CD14-positive monocyte (primary cell): Measurements from ENCODE around the gene DLGAP4. TPM values are rescaled to one million over a fixed set of nuclear protein-coding genes. Genes with fewer than 3 reads are reported as not detected.

Source experiments
- DNase-seq, 3 donors: peaks; one replicate each; pipeline ENCODE4 v3.0.0-alpha.2; 2011 to 2022
- H2AFZ ChIP-seq: 2 replicates; pipeline ENCODE4 v1.6.0; 2012; ENCODE audit warnings: mild to moderate bottlenecking, low read depth, low read length, inconsistent platforms; ENCODE audit not compliant: insufficient read depth, poor library complexity, severe bottlenecking
- H3K27ac ChIP-seq, 2 donors: 1 replicate in 1 of 2; 2 replicates in 1 of 2; pipeline ENCODE4 v1.5.1; 2012 to 2013; ENCODE audit warnings: low read length in 2 of 2, control low read depth in 1 of 2, inconsistent platforms in 1 of 2, low read depth in 1 of 2, mild to moderate bottlenecking in 1 of 2
- H3K27me3 ChIP-seq, 2 donors: one replicate each; pipeline versions ENCODE4 v1.6.0 to v1.6.1; 2011 to 2013; ENCODE audit warnings: low read length in 2 of 2; ENCODE audit not compliant: control insufficient read depth in 2 of 2, insufficient read depth in 2 of 2
- H3K36me3 ChIP-seq, 2 donors: replicated peaks in 1 of 2; 1 replicate in 1 of 2; 2 replicates in 1 of 2; pipeline versions ENCODE4 v1.5.1 to v1.6.1; 2012 to 2013; ENCODE audit warnings: low read length in 2 of 2, control low read depth in 1 of 2, inconsistent platforms in 1 of 2, mild to moderate bottlenecking in 1 of 2; ENCODE audit not compliant: insufficient read depth in 2 of 2, control insufficient read depth in 1 of 2
- H3K4me1 ChIP-seq, 2 donors: 1 replicate in 1 of 2; 2 replicates in 1 of 2; pipeline versions ENCODE4 v1.5.1 to v1.6.1; 2012 to 2013; ENCODE audit warnings: low read length in 2 of 2, control low read depth in 1 of 2, inconsistent platforms in 1 of 2, mild to moderate bottlenecking in 1 of 2, moderate library complexity in 1 of 2; ENCODE audit not compliant: insufficient read depth in 2 of 2, control insufficient read depth in 1 of 2
- H3K4me2 ChIP-seq: replicated peaks from 2 replicates; pipeline ENCODE3; 2012; ENCODE audit warnings: low read length, moderate library complexity, mild to moderate bottlenecking; ENCODE audit not compliant: poor library complexity, severe bottlenecking; ENCODE audit errors: extremely low read depth
- H3K4me3 ChIP-seq, 3 experiments: fragments of 200-600 bp in 1 of 3; sonication (generic) in 1 of 3; replicated peaks in 1 of 3; 1 replicate in 2 of 3; 2 replicates in 1 of 3; pipeline ENCODE4 v1.5.1; 2011 to 2013; ENCODE audit warnings: low read length in 3 of 3, mild to moderate bottlenecking in 3 of 3, control low read depth in 2 of 3, low read depth in 2 of 3, inconsistent platforms in 1 of 3, moderate library complexity in 1 of 3
- H3K79me2 ChIP-seq: 2 replicates; pipeline ENCODE4 v1.6.0; 2012; ENCODE audit warnings: mild to moderate bottlenecking, control low read depth, inconsistent platforms, low read length, moderate library complexity; ENCODE audit not compliant: insufficient read depth
- H3K9ac ChIP-seq: 2 replicates; pipeline ENCODE4 v1.6.0; 2017; ENCODE audit warnings: low read length, mild to moderate bottlenecking; ENCODE audit not compliant: insufficient read depth, poor library complexity, severe bottlenecking
- H3K9me3 ChIP-seq, 2 donors: replicated peaks in 1 of 2; 1 replicate in 1 of 2; 2 replicates in 1 of 2; pipeline versions ENCODE4 v1.5.1 to v1.6.1; 2012 to 2013; ENCODE audit warnings: low read length in 2 of 2, control low read depth in 1 of 2; ENCODE audit not compliant: control insufficient read depth in 1 of 2, insufficient read depth in 1 of 2
- H4K20me1 ChIP-seq: 2 replicates; pipeline ENCODE4 v1.6.0; 2012; ENCODE audit warnings: mild to moderate bottlenecking, low read length, control low read depth, moderate library complexity; ENCODE audit not compliant: insufficient read depth
- H3K27ac Mint-ChIP-seq, 7 donors: one replicate each; pipeline ENCODE4 v1.8.0; 2020; ENCODE audit warnings: mild to moderate bottlenecking in 7 of 7, mixed read lengths in 7 of 7, moderate library complexity in 6 of 7, inconsistent platforms in 2 of 7
- H3K27me3 Mint-ChIP-seq, 3 donors: one replicate each; pipeline ENCODE4 v1.8.0; 2021 to 2022; ENCODE audit warnings: low read depth in 3 of 3, mild to moderate bottlenecking in 3 of 3, mixed read lengths in 3 of 3, moderate library complexity in 3 of 3, inconsistent platforms in 1 of 3
- H3K36me3 Mint-ChIP-seq, 2 donors: one replicate each; pipeline ENCODE4 v1.8.0; 2020; ENCODE audit warnings: mixed read lengths in 2 of 2, inconsistent platforms in 1 of 2, mild to moderate bottlenecking in 1 of 2
- H3K4me1 Mint-ChIP-seq: one replicate; pipeline ENCODE4 v1.8.0; 2020; ENCODE audit warnings: mild to moderate bottlenecking, mixed read lengths
- H3K4me3 Mint-ChIP-seq, 2 donors: one replicate each; pipeline ENCODE4 v1.8.0; 2020; ENCODE audit warnings: mild to moderate bottlenecking in 2 of 2, mixed read lengths in 2 of 2, moderate library complexity in 1 of 2
- H3K9me3 Mint-ChIP-seq, 7 donors: one replicate each; pipeline ENCODE4 v1.8.0; 2020 to 2022; ENCODE audit warnings: mixed read lengths in 7 of 7, mild to moderate bottlenecking in 6 of 7, moderate library complexity in 6 of 7, inconsistent platforms in 2 of 7
- CTCF ChIP-seq: fragments of 200-600 bp; IDR thresholded peaks from one replicate; pipeline ENCODE4 v1.8.0; 2022; ENCODE audit warnings: antibody characterized with exemption, mild to moderate bottlenecking
- WGBS: methylation state at CpG from one replicate; pipeline ENCODE4 v1.1.5; 2013; ENCODE audit warnings: missing lambda C conversion rate; ENCODE audit not compliant: insufficient coverage; 5-methylcytosine and 5-hydroxymethylcytosine counted together
- intact Hi-C, 2 donors: fragments of 100-400 bp; cut with micrococcal nuclease; formaldehyde crosslinking; loops; one replicate each; pipeline versions ENCODE4 v1.15.0 to v1.15.1; 2023
- polyA plus RNA-seq, 3 donors: library from polyadenylated mRNA; depleted of rRNA in 1 of 3; unstranded in 2 of 3; stranded (reverse) in 1 of 3; fragments of 300-500 nt in 2 of 3; fragments of >200 nt in 1 of 3; fragmentation: Illumina TruSeq in 2 of 3; gene quantifications; 1 replicate in 2 of 3; 2 replicates in 1 of 3; pipeline ENCODE4 v1.2.3, GENCODE V29; 2012 to 2021

DLGAP4 gene
- polyA plus RNA-seq, 3 donors, result 9.9 to 52.7 (median 17.6) TPM

GRCh38 chr20:36279362-36279761 lies 26.8 kb upstream of the DLGAP4 start:
- no peak for TF ChIP-seq CTCF

DNA sequence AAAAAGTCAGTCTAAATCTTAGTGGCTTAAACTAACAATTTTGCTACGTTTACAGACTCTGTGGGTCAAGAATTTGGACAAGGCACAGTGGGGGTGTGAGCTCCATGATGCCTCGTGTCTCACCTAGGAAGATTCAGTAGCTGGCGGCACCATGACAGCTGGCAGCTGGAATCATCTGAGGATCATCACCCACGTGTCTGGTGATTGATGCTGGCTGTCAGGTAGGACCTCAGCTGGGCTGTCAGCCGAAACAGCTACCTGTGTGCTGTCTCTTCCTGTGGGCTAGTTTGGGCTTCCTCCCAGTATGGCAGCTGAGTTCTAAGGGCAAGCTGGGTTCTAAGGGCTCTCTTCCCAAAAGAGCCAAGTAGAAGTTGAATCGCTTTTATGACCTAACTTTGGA lies 26.4 kb upstream of the DLGAP4 start:
- Histone ChIP-seq H3K4me1 (no peaks in the 10 kb centered on the region), H3K4me2 (no peak overlapping the region), H3K4me3 (no peak overlapping the region), H3K36me3 (no peaks in the 10 kb centered on the region), H3K9ac (no peak overlapping the region), H3K79me2 (no peaks in the 10 kb centered on the region), H3K9me3 (no peaks in the 10 kb centered on the region), H3K27me3 (no peaks in the 10 kb centered on the region), H3K27ac (no peak overlapping the region), H2AFZ (no peak overlapping the region), H4K20me1 (no peaks in the 10 kb centered on the region)
- H3K27me3 Mint-ChIP-seq, result peaks cover 8 to 18% (median 16%) of the 10 kb centered on the region in 3 donors
- no peaks in the 10 kb centered on the region for H3K4me1 Mint-ChIP-seq
- peaks cover 0 to 3% (median 0%) of the 10 kb centered on the region in 7 donors for H3K9me3 Mint-ChIP-seq
- no peak for DNase-seq
- no peak for TF ChIP-seq CTCF
- WGBS, result 85% methylated on average over 5 of the region's 6 CpGs
- intact Hi-C loops, result no loop called here
- H3K4me3 Mint-ChIP-seq, result no peak overlapping the region
- no peak overlapping the region for H3K27ac Mint-ChIP-seq
- no peaks in the 10 kb centered on the region for H3K36me3 Mint-ChIP-seq

More at GRCh38 chr20:36279362-36279761, 26.8 kb upstream of the DLGAP4 start:
- no peak overlapping the region for H3K27ac Mint-ChIP-seq
- no peak overlapping the region for H3K9ac ChIP-seq
- no peaks in the 10 kb centered on the region for H3K36me3 ChIP-seq
- whole genome bisulfite sequencing, result 83% methylated on average over 4 of the region's 5 CpGs
- H3K79me2 ChIP-seq, result no peaks in the 10 kb centered on the region
- no peak overlapping the region for H3K4me3 Mint-ChIP-seq
- peaks cover 0 to 3% (median 0%) of the 10 kb centered on the region in 7 donors for H3K9me3 Mint-ChIP-seq
- no peak overlapping the region for H3K27ac ChIP-seq
- no peaks in the 10 kb centered on the region for H4K20me1 ChIP-seq
- H3K4me3 ChIP-seq, result no peak overlapping the region
- H3K4me2 ChIP-seq, result no peak overlapping the region
- H3K27me3 Mint-ChIP-seq, result peaks cover 8 to 19% (median 17%) of the 10 kb centered on the region in 3 donors
- H3K36me3 Mint-ChIP-seq, result no peaks in the 10 kb centered on the region
- DNase-seq, result no peak
- no peak overlapping the region for H2AFZ ChIP-seq
- no peaks in the 10 kb centered on the region for H3K27me3 ChIP-seq
- H3K4me1 ChIP-seq, result no peaks in the 10 kb centered on the region
- H3K9me3 ChIP-seq, result no peaks in the 10 kb centered on the region
- intact Hi-C loops, result no loop called here
- no peaks in the 10 kb centered on the region for H3K4me1 Mint-ChIP-seq
